Spinal cord (tissue), 10 donors: ENCODE measurements around the gene IRF1. TPM values are rescaled to one million over a fixed set of nuclear protein-coding genes. Genes with fewer than 3 reads are reported as not detected.

Source experiments
- DNase-seq, 6 donors: peaks; one replicate each; pipeline versions ENCODE4 v3.0.0 to v3.0.0-alpha.2; 2013 to 2015; ENCODE audit warnings: low spot score in 6 of 6, low read depth in 4 of 6
- H3K27ac ChIP-seq: one replicate; pipeline ENCODE4 v1.5.1; 2013; ENCODE audit warnings: low read depth, low read length, control low read depth
- H3K27me3 ChIP-seq: one replicate; pipeline ENCODE4 v1.6.1; 2013; ENCODE audit warnings: low read length; ENCODE audit not compliant: control insufficient read depth, insufficient read depth
- H3K36me3 ChIP-seq: one replicate; pipeline ENCODE4 v1.6.1; 2013; ENCODE audit warnings: low read length; ENCODE audit not compliant: control insufficient read depth, insufficient read depth
- H3K4me1 ChIP-seq: one replicate; pipeline ENCODE4 v1.6.1; 2013; ENCODE audit warnings: low read length; ENCODE audit not compliant: control insufficient read depth, insufficient read depth
- H3K4me3 ChIP-seq: one replicate; pipeline ENCODE4 v1.5.1; 2013; ENCODE audit warnings: low read depth, low read length, control low read depth
- H3K9me3 ChIP-seq: one replicate; pipeline ENCODE4 v1.6.1; 2013; ENCODE audit warnings: low read length; ENCODE audit not compliant: control insufficient read depth, insufficient read depth
- WGBS: methylation state at CpG from one replicate; pipeline ENCODE4 v1.1.5; 2013; ENCODE audit warnings: missing lambda C conversion rate; ENCODE audit not compliant: insufficient coverage; 5-methylcytosine and 5-hydroxymethylcytosine counted together
- polyA plus RNA-seq, 2 donors: library from polyadenylated mRNA; unstranded; fragments of 120-200 nt; gene quantifications; one replicate each; pipeline ENCODE4 v1.2.1, GENCODE V29; 2013; ENCODE audit not compliant: insufficient read length in 2 of 2
- total RNA-seq, 2 donors: library from RNA; depleted of rRNA in 1 of 2; stranded (reverse); fragments of 120-200 nt in 1 of 2; fragments of >200 nt in 1 of 2; gene quantifications; one replicate each; pipeline versions ENCODE4 v1.2.3 to v1.2.4, GENCODE V29; 2013 to 2014
- donor health status: healthy.

The IRF1 gene
- total and polyA plus RNA-seq, 4 donors: 5.8 to 8.5 (median 7.4) TPM

- H3K36me3 ChIP-seq: peaks cover 43% of the 10 kb centered on the region
- no peak for DNase-seq
These were observed 6.7 kb downstream of the IRF1 start for GRCh38 chr5:132483661-132484390.

GRCh38 chr5:132483101-132483500 is 7.5 kb downstream of the IRF1 start:
- H3K27me3 ChIP-seq: no peaks in the 10 kb centered on the region
- WGBS: 73% methylated on average over 2 of the region's 8 CpGs
- DNase-seq: no peak
- no peaks in the 10 kb centered on the region for H3K4me1 ChIP-seq
- no peaks in the 10 kb centered on the region for H3K9me3 ChIP-seq
- no peak overlapping the region for H3K27ac ChIP-seq
- peaks cover 45% of the 10 kb centered on the region for H3K36me3 ChIP-seq
- H3K4me3 ChIP-seq: no peak overlapping the region

More at GRCh38 chr5:132483661-132484390, 6.7 kb downstream of the IRF1 start:
- Histone ChIP-seq H3K9me3 (no peaks in the 10 kb centered on the region), H3K27ac (no peak overlapping the region), H3K27me3 (no peaks in the 10 kb centered on the region), H3K4me1 (no peaks in the 10 kb centered on the region), H3K4me3 (no peak overlapping the region)
- 76% methylated on average over 5 of the region's 7 CpGs for WGBS

GRCh38 chr5:132481596-132482211 is 8.9 kb downstream of the IRF1 start:
- Histone ChIP-seq H3K9me3 (no peaks in the 10 kb centered on the region), H3K4me1 (no peaks in the 10 kb centered on the region), H3K27ac (no peak overlapping the region), H3K36me3 (peaks cover 38% of the 10 kb centered on the region), H3K4me3 (no peak overlapping the region), H3K27me3 (no peaks in the 10 kb centered on the region)
- 85% methylated on average over 3 of the region's 5 CpGs for WGBS
- no peak for DNase-seq

GRCh38 chr5:132480893-132481595 is 9.5 kb downstream of the IRF1 start:
- DNase-seq: no peak
- WGBS: 71% methylated on average over 1 of the region's 4 CpGs
- Histone ChIP-seq H3K4me1 (no peaks in the 10 kb centered on the region), H3K9me3 (no peaks in the 10 kb centered on the region), H3K27me3 (no peaks in the 10 kb centered on the region), H3K27ac (no peak overlapping the region), H3K4me3 (no peak overlapping the region), H3K36me3 (peaks cover 32% of the 10 kb centered on the region)

- H3K27me3 ChIP-seq: no peaks in the 10 kb centered on the region
- no peak overlapping the region for H3K4me3 ChIP-seq
- H3K9me3 ChIP-seq: no peaks in the 10 kb centered on the region
- WGBS: 94% methylated on average over 5 of the region's 5 CpGs
- no peaks in the 10 kb centered on the region for H3K4me1 ChIP-seq
- no peak for DNase-seq
- peaks cover 28% of the 10 kb centered on the region for H3K36me3 ChIP-seq
- no peak overlapping the region for H3K27ac ChIP-seq
These were observed 10.1 kb downstream of the IRF1 start for GRCh38 chr5:132480546-132480892.

- no peak overlapping the region for H3K27ac ChIP-seq
- no peaks in the 10 kb centered on the region for H3K4me1 ChIP-seq
- no peaks in the 10 kb centered on the region for H3K27me3 ChIP-seq
- peaks cover 28% of the 10 kb centered on the region for H3K36me3 ChIP-seq
- no peaks in the 10 kb centered on the region for H3K9me3 ChIP-seq
- 86% methylated on average over 1 of the region's 1 CpG for WGBS
- H3K4me3 ChIP-seq: no peak overlapping the region
- no peak for DNase-seq
These were observed 10.5 kb downstream of the IRF1 start for GRCh38 chr5:132480042-132480441.

GRCh38 chr5:132479111-132479951 is 11.2 kb downstream of the IRF1 start:
- DNase-seq: no peak
- H3K27ac ChIP-seq: no peak overlapping the region
- H3K4me3 ChIP-seq: no peak overlapping the region
- no peaks in the 10 kb centered on the region for H3K4me1 ChIP-seq
- 83% methylated on average over 2 of the region's 3 CpGs for WGBS
- H3K27me3 ChIP-seq: no peaks in the 10 kb centered on the region
- H3K9me3 ChIP-seq: no peaks in the 10 kb centered on the region
- H3K36me3 ChIP-seq: peaks cover 26% of the 10 kb centered on the region

GRCh38 chr5:132478366-132478871 is 12.2 kb downstream of the IRF1 start:
- no peaks in the 10 kb centered on the region for H3K27me3 ChIP-seq
- H3K27ac ChIP-seq: no peak overlapping the region

GRCh38 chr5:132477784-132478365 is 12.7 kb downstream of the IRF1 start:
- no peaks in the 10 kb centered on the region for H3K4me1 ChIP-seq
- no peaks in the 10 kb centered on the region for H3K27me3 ChIP-seq
- H3K36me3 ChIP-seq: peaks cover 12% of the 10 kb centered on the region
- H3K27ac ChIP-seq: no peak overlapping the region
- H3K4me3 ChIP-seq: no peak overlapping the region
- H3K9me3 ChIP-seq: no peaks in the 10 kb centered on the region
- 88% methylated on average over 9 of the region's 10 CpGs for WGBS
- no peak for DNase-seq

More at GRCh38 chr5:132478366-132478871, 12.2 kb downstream of the IRF1 start:
- no peak overlapping the region for H3K4me3 ChIP-seq
- no peaks in the 10 kb centered on the region for H3K4me1 ChIP-seq
- H3K36me3 ChIP-seq: peaks cover 17% of the 10 kb centered on the region
- DNase-seq: no peak
- 86% methylated on average over 4 of the region's 4 CpGs for WGBS
- no peaks in the 10 kb centered on the region for H3K9me3 ChIP-seq
